MG63 (cell line): ENCODE results near the gene PDE5A. TPM values are rescaled to one million over a fixed set of nuclear protein-coding genes. Genes with fewer than 3 reads are reported as not detected.
"Not testable (repeated sequence)": the region's sequence is repeated elsewhere in the genome, so short reads cannot be mapped to it uniquely, and the experiment has no call there.

Experiments
- DNase-seq: peaks from one replicate; pipeline ENCODE4 v3.0.0-alpha.2; 2020
- H3K27me3 ChIP-seq: fragments of 250-450 bp; sonication (Bioruptor Pico); 2 replicates; pipeline ENCODE4 v1.5.1; 2020; ENCODE audit warnings: mild to moderate bottlenecking, moderate library complexity
- H3K36me3 ChIP-seq: fragments of 250-450 bp; sonication (Bioruptor Pico); 2 replicates; pipeline ENCODE4 v1.5.1; 2020; ENCODE audit warnings: mild to moderate bottlenecking, moderate library complexity
- H3K4me3 ChIP-seq: fragments of 250-450 bp; sonication (Bioruptor Pico); 2 replicates; pipeline ENCODE4 v1.5.1; 2020; ENCODE audit warnings: mild to moderate bottlenecking, moderate library complexity
- H3K9me3 ChIP-seq: fragments of 250-450 bp; sonication (Bioruptor Pico); 2 replicates; pipeline ENCODE4 v1.5.1; 2020; ENCODE audit warnings: mild to moderate bottlenecking, moderate library complexity
- total RNA-seq: library from RNA; depleted of rRNA; stranded (reverse); fragments of >200 nt; shearing (Covaris generic); gene quantifications from 2 replicates; pipeline ENCODE4 v1.2.3, GENCODE V29; 2014; ENCODE audit warnings: low replicate concordance

The PDE5A gene
- total RNA-seq, 1 experiment from 2014 or later, result 46.2 TPM

DNA sequence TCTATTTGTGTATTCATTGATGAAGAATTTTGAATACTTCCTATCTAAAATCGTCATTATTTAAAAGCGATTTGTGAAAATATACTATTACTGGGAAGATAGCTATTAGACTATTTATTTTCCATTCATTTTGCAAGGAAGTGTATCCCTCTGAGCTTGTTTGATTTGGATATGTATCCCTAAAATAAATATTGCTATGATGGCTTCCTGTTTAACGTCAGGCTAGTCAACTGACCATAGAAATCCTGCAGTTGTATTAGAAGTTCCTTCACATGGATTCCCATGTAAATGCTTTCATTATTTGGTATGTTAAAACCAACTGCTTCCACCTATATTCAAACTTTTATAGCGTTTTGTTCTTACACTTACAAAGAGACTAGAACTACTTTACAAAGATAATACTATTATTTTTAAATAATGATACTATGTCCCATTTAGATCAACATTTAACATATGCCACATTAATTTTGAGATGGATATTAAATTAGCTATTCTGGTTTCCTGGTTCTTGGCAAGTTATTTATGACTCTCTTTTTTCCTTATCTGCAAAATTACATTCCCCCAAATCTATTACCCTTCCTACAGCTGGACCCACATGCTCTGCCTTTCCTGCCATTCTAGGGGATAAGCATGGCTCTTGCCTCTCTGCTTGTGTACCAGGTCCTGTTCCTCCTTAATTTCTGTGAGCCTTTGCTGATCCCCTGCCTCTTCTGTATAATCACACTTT is 26.7 kb upstream of the PDE5A start:
- no peaks in the 10 kb centered on the region for H3K27me3 ChIP-seq
- H3K36me3 ChIP-seq, result no peaks in the 10 kb centered on the region
- H3K4me3 ChIP-seq, result no peak overlapping the region
- H3K9me3 ChIP-seq, result no peaks in the 10 kb centered on the region
- DNase-seq, result no peak

DNA sequence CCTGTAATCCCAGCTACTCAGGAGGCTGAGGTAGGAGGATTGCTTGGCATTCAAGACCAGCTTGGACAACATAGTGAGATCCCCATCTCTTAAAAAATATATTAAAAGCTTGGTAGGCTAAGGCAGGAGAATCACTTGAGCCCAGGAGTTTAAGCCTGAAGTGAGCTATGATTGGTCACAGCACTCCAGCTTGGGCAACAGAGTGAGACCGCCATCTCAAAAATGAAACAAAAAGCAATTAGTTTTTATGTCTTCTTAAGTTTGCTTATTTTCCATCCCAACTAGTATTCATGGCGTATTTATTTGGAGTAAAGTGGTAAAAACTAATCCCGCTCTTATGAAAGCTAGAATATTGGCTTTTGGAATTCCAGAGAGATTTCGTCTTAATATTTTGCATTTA is 25.4 kb upstream of the PDE5A start:
- Histone ChIP-seq H3K36me3 (no peaks in the 10 kb centered on the region), H3K4me3 (no peak overlapping the region), H3K27me3 (no peaks in the 10 kb centered on the region), H3K9me3 (no peaks in the 10 kb centered on the region)
- no peak for DNase-seq

DNA sequence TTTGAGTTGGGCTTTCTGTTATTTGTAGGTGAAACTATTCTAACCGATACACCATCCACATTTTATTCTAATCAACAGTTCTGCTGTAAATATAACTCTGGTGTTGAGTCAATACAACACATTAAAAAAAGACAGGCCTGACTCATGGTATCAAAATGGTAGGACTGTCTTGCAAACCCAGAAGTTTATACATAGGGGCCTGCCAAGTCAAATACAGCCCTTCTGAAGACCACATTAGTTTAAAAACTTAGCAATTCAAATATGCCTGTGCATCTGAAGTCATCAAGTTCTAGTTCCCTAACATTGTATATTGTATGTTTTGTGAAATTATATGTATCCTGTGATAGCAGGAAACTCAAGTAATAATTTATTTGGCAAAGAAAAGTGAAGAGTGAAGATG is 24.4 kb upstream of the PDE5A start:
- H3K4me3 ChIP-seq, result no peak overlapping the region
- no peaks in the 10 kb centered on the region for H3K27me3 ChIP-seq
- H3K9me3 ChIP-seq, result no peaks in the 10 kb centered on the region
- H3K36me3 ChIP-seq, result no peaks in the 10 kb centered on the region
- peak; percentile 31 for DNase-seq

DNA sequence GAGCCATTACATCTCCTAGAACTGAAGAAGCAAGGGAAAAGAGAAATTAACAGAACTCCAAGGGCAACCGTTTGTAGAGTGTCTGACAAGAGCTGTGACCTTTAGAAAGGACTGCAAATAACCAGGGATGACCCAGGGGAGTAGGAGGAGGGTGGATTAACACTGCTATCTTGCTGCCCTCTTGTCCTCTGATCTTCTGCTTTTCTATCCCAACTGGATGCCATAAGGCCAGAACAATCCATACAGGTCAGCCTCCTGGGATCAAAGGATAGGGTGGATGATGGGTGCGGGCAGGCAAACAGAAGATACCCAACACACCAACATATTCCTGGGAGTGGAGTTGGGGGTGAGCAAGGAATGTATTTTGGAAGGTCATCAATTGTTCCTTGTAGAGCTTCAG is 19.8 kb upstream of the PDE5A start:
- Histone ChIP-seq H3K36me3 (no peaks in the 10 kb centered on the region), H3K4me3 (no peak overlapping the region), H3K9me3 (no peaks in the 10 kb centered on the region), H3K27me3 (no peaks in the 10 kb centered on the region)
- no peak for DNase-seq

DNA sequence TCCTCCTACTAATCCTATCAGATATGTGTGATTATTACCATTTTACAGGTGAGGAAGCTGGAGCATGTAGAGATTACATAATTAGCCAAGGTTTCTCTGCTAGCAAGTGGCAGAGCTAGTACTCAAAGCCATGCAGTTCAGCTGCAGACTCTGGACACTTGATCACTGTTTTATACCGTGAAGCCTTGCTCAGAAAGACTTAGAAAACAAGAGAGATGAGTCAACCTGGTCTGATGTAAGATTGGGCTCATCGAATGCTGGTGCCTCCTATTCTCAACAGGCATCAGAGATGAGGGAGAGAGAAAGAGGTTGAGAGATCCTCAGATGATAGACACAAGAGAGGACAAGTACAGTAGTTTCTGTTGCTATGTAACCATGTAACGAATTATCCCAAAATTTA is 19.0 kb upstream of the PDE5A start:
- H3K4me3 ChIP-seq, result no peak overlapping the region
- DNase-seq, result peak; percentile 17
- H3K9me3 ChIP-seq, result no peaks in the 10 kb centered on the region
- H3K36me3 ChIP-seq, result no peaks in the 10 kb centered on the region
- no peaks in the 10 kb centered on the region for H3K27me3 ChIP-seq

DNA sequence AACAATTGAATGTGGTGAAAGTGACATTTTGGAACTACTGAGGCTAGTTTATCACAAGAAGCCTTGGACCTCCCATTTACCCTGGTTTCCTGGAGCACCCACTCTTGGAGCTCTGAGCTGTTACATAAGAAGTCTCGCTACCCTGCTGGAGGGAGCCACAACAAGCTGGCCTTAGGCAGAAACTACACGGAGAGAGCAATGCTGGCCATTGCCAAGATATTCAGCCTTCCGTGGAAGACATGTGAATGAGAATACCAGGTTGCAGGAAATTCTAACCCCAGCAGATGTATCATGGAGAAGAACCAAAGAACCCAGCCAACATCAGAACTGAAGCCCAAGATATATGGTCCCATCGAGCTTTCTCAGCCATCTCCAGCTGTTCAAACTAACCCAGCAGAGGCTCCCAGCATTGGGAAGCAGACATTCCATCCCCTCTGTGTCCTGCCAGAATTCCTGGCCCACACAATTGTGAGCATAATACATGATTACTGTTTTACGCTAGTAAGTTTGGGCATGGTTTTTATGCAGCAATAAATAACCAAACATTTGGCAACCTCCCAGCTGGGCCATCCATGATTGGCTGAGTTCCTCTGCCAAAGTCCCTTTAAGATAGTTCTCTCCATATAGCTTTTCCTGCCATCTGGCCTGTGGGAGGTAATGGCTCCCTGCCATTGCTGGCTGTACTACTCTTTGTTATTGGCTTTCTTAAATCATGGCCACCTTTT is 17.9 kb upstream of the PDE5A start:
- DNase-seq, result peak; percentile 83
- Histone ChIP-seq H3K27me3 (no peaks in the 10 kb centered on the region), H3K4me3 (no peak overlapping the region), H3K9me3 (no peaks in the 10 kb centered on the region), H3K36me3 (no peaks in the 10 kb centered on the region)

DNA sequence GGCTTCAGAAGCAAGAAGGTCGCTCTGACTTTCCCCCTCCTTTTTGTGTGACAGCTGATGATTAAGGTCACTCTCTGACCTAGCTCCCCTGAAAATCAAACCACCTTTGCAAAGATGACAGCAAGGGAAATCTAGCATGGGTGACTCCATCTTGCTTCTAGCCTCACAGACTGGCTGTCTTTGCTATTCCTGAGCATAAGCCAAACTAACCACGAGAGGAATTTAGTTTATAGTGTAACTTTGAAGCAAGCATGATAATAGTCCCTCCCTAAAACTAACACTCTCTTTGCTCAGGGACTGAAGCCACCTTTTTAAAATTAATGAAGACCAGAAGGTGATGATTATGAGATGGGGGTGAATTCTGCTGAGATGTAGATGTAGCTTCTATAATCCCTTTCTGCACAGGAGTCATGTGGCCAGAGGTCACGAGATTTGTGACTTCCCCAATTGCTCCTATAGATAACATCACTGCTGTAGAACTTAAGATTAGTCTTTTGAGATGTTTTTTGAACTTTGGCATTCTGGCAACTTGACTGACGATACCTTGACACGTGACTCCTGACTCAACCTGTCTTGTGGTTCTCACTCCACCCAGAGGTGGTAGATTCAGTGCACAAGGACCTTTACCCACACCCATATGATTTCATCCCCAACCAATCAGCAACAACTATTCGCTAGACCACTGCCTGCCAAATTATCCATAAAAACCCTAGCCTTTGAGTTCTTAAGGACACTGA is 14.9 kb upstream of the PDE5A start:
- Histone ChIP-seq H3K4me3 (no peak overlapping the region), H3K9me3 (no peaks in the 10 kb centered on the region), H3K27me3 (no peaks in the 10 kb centered on the region), H3K36me3 (no peaks in the 10 kb centered on the region)
- DNase-seq, result no peak

DNA sequence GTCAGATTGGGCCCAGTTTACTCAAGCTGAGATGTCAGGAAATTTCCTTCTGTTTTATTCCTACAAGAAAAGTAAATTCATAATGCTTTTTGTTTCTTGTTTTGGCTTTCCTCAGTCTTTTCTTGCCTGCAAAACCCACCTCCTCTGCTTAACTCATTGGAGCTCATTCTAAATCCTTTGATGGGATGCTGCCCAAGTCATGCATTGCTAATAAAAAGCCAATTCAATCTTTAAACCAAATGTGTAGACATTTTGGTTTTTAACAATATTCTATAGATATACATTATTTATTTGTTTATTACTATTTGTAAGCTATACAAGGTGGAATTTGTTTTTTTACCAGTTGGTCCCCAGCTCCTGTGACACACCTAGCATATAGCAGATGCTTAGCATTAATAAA is 13.2 kb upstream of the PDE5A start:
- Histone ChIP-seq H3K27me3 (no peaks in the 10 kb centered on the region), H3K36me3 (no peaks in the 10 kb centered on the region), H3K9me3 (no peaks in the 10 kb centered on the region), H3K4me3 (no peak overlapping the region)
- DNase-seq, result no peak

DNA sequence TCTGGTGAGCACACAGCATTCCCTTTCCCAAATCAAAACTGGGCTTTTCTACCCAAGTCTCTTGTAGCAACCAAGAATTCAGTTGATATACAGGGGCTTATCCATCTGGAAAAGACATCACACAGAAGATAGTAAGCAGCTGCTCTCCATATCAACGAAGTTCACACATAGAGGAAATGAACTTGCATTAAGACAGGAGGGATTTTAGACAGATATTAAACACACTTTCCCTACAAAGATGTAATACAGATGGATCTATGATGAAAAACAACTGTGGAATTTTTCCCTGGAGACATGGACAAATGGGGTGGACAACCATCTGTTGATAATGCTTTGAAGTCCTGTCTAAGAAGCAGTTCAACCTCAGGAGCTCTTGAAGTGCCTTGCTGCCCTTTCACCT is 9.8 kb upstream of the PDE5A start:
- H3K9me3 ChIP-seq, result no peaks in the 10 kb centered on the region
- H3K36me3 ChIP-seq, result no peaks in the 10 kb centered on the region
- H3K4me3 ChIP-seq, result no peak overlapping the region
- no peak for DNase-seq
- H3K27me3 ChIP-seq, result no peaks in the 10 kb centered on the region

DNA sequence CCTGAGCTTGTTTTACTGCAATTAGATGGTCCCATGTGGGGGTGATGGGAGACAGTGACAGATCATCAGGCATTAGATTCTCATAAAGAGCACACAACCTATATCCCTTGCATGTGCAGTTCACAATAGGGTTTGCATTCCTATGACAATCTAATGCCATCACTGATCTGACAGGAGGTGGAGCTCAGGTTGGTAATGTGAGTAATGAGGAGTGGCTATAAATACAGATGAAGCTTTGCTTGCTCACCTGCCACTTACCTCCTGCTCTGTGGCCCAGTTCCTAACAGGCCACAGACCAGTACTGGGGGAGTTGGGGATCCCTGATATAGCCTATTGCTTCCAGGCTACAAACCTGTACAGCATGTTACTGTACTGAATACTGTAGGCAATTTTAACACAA is 8.2 kb upstream of the PDE5A start:
- not testable (repeated sequence) for H3K9me3 ChIP-seq, DNase-seq, H3K27me3 ChIP-seq, H3K36me3 ChIP-seq, H3K4me3 ChIP-seq

DNA sequence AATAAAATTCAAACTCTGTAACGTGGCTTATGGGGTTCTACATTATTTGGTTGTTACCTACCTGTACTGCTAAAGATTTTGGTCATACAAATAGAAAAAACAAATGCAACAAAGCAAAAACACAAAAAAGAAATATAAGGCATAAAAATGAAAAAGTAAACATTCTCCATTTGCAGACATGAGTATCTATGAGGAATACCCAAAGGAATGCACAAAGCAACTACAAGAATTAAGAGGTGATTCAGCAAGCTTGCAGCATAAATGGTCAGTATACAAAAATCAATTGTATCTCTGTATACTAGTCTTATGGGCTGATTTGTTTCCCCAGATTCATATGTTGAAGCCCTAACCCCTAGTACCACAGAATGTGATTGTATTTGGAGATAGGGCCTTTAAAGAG is 3.6 kb upstream of the PDE5A start:
- Histone ChIP-seq H3K36me3 (no peaks in the 10 kb centered on the region), H3K9me3 (no peaks in the 10 kb centered on the region)

DNA sequence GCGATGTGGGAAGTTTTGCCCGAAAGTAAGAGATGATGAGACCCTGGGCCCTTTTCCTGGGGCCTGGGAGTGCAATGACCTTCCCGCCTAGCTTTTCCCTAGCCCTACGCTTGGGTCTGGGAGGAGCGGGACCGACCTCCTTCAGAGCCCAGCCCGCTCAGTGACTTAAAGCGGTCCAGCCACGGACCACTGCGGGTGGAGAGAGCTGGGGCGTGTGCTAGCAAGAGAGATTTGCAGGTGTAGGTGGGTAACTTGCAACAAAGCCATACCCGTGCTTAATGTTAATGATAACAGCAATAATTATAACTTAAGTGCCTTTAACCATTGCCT is 503 bp upstream of the PDE5A start:
- Histone ChIP-seq H3K27me3 (no peaks in the 10 kb centered on the region), H3K9me3 (no peaks in the 10 kb centered on the region), H3K4me3 (peak overlapping the region; percentile 79), H3K36me3 (peaks cover 8% of the 10 kb centered on the region)
- no peak for DNase-seq

More for the DNA sequence above, 3.6 kb upstream of the PDE5A start:
- Histone ChIP-seq H3K4me3 (no peak overlapping the region), H3K27me3 (no peaks in the 10 kb centered on the region)
- DNase-seq, result no peak

DNA sequence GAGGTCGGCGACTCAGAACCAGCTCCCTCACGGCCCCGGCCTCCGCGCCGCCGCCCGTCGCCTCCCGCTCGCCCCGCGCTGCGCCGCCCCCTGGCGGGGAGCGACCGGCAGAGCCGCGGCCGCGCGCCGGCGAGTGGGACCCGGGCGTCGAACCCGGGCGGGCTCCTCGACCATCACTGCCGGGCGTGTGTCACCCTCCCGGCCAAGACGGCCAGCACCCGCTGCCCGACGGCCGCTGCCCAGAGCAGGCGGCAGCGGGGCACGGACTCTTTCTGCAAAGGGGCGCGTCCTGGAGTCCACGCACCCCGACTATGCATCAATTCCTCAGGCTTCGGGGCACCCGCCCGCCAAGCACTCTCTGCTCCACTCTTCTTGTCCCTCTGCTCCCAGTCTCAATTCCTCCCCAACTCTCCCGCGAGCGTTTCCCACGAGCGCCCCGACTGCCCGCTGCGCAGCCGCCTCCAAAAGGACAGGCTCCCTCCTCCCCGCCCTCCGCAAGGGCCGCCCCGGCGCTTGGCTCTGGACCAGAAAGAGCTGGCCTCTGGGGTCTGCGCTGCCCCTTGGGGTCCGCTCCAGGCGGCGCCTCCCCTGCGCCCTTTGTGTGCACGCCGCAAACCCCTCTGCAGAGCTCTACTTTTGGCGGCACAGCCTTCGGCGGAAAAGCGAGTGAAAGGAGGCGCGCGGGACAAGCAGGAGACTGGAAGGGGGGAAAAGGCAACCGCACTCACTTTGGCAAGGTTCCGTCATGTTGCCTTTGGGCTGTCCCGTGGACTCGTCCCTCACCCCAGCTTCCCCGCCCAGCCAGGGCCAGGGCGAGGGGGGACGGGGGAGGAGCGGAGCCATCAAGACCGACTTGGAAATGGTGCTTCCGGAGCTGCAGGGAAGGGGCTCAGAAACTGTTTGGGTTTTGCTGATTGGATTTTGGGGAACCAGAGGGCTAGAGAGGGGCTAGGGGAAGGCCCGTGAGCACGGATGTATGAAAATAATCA is 1.0 kb downstream of the PDE5A start:
- Histone ChIP-seq H3K27me3 (no peaks in the 10 kb centered on the region), H3K4me3 (peak overlapping the region; percentile 79), H3K36me3 (peaks cover 8% of the 10 kb centered on the region), H3K9me3 (no peaks in the 10 kb centered on the region)
- peak; percentile 80 for DNase-seq

DNA sequence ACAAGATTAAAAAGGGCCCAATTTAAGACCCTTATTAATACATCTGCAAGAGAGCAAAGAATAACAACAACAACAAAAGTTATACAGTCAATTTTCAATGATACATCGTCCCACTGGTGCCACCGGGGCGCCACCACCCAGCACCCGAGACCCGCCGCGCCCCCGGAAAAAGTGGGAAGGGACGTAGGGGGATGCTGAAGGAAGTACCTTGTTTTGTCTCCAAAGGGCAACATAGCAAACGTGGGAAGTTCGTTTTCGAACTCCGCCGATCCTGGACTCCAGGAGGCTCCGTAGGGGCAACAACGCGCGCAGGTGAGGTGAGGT is 1.7 kb downstream of the PDE5A start:
- Histone ChIP-seq H3K4me3 (peak overlapping the region; percentile 79), H3K27me3 (no peaks in the 10 kb centered on the region), H3K9me3 (no peaks in the 10 kb centered on the region), H3K36me3 (peaks cover 13% of the 10 kb centered on the region)
- no peak for DNase-seq

DNA sequence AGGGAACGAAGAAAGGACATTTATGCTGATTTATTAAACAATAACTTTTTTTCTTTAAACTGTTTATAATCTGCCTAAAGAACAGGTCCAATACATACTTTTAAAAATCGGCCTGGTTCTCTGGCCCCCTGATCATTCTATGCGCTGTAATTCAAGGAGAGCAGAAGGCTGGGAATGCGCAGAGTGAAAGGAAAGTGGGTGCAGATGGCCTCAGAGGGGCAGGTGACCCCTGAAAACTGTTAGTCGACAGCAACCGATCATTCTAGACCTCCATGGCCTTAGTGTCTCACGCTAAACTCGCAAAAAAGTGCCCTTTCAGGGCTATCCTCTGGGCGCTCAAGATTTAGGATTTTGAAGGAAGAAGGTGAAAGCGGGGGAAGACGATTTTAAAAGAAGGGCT is 2.2 kb downstream of the PDE5A start:
- Histone ChIP-seq H3K4me3 (peak overlapping the region; percentile 79), H3K27me3 (no peaks in the 10 kb centered on the region), H3K9me3 (no peaks in the 10 kb centered on the region), H3K36me3 (peaks cover 16% of the 10 kb centered on the region)
- DNase-seq, result no peak

DNA sequence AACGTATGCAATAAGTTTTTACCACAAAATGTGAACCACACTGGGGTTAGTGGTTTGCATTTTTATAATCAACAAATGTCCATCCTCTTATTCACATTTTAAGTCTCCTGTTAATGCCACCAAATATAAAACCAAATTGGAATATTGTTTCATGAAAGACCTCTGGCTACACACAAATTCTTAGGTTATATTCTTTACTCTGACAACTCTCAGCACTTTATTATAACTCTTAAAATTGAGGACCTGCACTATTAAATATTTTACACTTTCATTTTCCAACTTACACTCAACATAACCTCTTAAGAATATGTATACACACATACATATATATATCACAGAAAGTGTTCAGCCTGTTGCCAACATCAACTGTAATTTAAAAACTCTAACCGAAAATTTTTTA is 2.8 kb downstream of the PDE5A start:
- Histone ChIP-seq H3K9me3 (no peaks in the 10 kb centered on the region), H3K36me3 (peaks cover 21% of the 10 kb centered on the region), H3K4me3 (peak overlapping the region; percentile 79), H3K27me3 (no peaks in the 10 kb centered on the region)
- no peak for DNase-seq

DNA sequence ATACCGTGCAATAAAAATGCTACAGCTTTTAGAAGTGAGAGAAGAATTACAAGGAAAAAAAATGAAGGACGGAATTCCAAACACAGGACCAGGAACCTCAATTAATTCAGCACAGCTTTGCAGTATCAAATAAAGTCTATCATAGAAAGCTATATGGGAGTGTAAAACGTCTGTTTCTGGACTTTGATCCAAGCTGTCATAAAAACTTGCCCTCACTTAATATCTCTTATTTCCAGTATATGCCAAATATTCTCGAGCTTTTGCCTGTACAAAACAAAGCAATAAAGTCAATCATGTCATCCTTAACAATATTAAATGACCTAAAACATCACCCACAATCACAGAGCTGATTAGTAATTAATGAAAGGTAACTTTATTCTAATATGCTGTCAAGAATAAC is 4.2 kb downstream of the PDE5A start:
- Histone ChIP-seq H3K4me3 (peak overlapping the region; percentile 79), H3K9me3 (no peaks in the 10 kb centered on the region), H3K36me3 (peaks cover 28% of the 10 kb centered on the region), H3K27me3 (no peaks in the 10 kb centered on the region)
- no peak for DNase-seq
